HepG2 (cell line): ENCODE measurements around the gene DQX1. TPM values are rescaled to one million over a fixed set of nuclear protein-coding genes. Genes with fewer than 3 reads are reported as not detected.

Source experiments
- BRCA1 ChIP-seq: sonication (generic); formaldehyde crosslinking; IDR thresholded peaks from 2 replicates; pipeline ENCODE4 v1.4.0; 2020; ENCODE audit warnings: missing genetic modification reagents
- CCDC6 ChIP-seq: sonication (generic); formaldehyde crosslinking; IDR thresholded peaks from 2 replicates; pipeline ENCODE4 v1.8.1; 2022; ENCODE audit warnings: mild to moderate bottlenecking, missing genetic modification reagents, moderate library complexity
- FLYWCH1 ChIP-seq: sonication (generic); formaldehyde crosslinking; IDR thresholded peaks from 2 replicates; pipeline ENCODE4 v1.8.1; 2023; ENCODE audit warnings: mild to moderate bottlenecking, missing genetic modification reagents
- FOXC1 ChIP-seq: sonication (generic); formaldehyde crosslinking; IDR thresholded peaks from 2 replicates; pipeline ENCODE4 v1.8.0; 2022; ENCODE audit warnings: mild to moderate bottlenecking, missing genetic modification reagents, borderline replicate concordance
- HES4 ChIP-seq: sonication (generic); formaldehyde crosslinking; IDR thresholded peaks from 2 replicates; pipeline ENCODE4 v1.9.0; 2021; ENCODE audit warnings: mild to moderate bottlenecking, missing genetic modification reagents, borderline replicate concordance
- HINFP ChIP-seq: sonication (generic); formaldehyde crosslinking; IDR thresholded peaks from 2 replicates; pipeline ENCODE4 v1.4.0; 2020; ENCODE audit warnings: low read depth, mild to moderate bottlenecking, missing genetic modification reagents
- HNRNPL ChIP-seq: fragments of 200-400 bp; formaldehyde crosslinking; IDR thresholded peaks from 2 replicates; pipeline ENCODE4 v1.6.1; 2017; ENCODE audit warnings: mild to moderate bottlenecking, low read depth, low read length
- KDM6A ChIP-seq: IDR thresholded peaks from 2 replicates; pipeline ENCODE4 v1.6.1; 2016; ENCODE audit warnings: low read depth
- NFKB2 ChIP-seq: sonication (generic); formaldehyde crosslinking; IDR thresholded peaks from 2 replicates; pipeline ENCODE4 v1.4.0; 2020; ENCODE audit warnings: missing genetic modification reagents, borderline replicate concordance
- NFRKB ChIP-seq: fragments of 450-650 bp; IDR thresholded peaks from 2 replicates; pipeline ENCODE4 v1.6.1; 2017
- NR2F6 ChIP-seq, 2 experiments: IDR thresholded peaks; 2 replicates each; pipeline ENCODE4 v1.6.1; 2016; ENCODE audit warnings: antibody characterized with exemption in 1 of 2, mild to moderate bottlenecking in 1 of 2
- PAWR ChIP-seq: sonication (generic); formaldehyde crosslinking; IDR thresholded peaks from 2 replicates; pipeline ENCODE4 v1.4.0; 2020; ENCODE audit warnings: missing genetic modification reagents, mild to moderate bottlenecking, borderline replicate concordance
- PCBP1 ChIP-seq: fragments of 200-400 bp; formaldehyde crosslinking; IDR thresholded peaks from 2 replicates; pipeline ENCODE4 v1.6.1; 2017; ENCODE audit warnings: mild to moderate bottlenecking, low read depth, low read length, borderline replicate concordance
- PHF20 ChIP-seq: sonication (generic); formaldehyde crosslinking; IDR thresholded peaks from 2 replicates; pipeline ENCODE4 v1.5.0; 2020; ENCODE audit warnings: mild to moderate bottlenecking, missing genetic modification reagents
- SALL1 ChIP-seq: sonication (generic); formaldehyde crosslinking; IDR thresholded peaks from 2 replicates; pipeline ENCODE4 v1.8.0; 2022; ENCODE audit warnings: mild to moderate bottlenecking, missing genetic modification reagents
- SAP130 ChIP-seq: IDR thresholded peaks from 2 replicates; pipeline ENCODE4 v1.6.1; 2016; ENCODE audit warnings: low read depth
- SMAD9 ChIP-seq: sonication (generic); formaldehyde crosslinking; IDR thresholded peaks from 2 replicates; pipeline ENCODE4 v1.5.1; 2020; ENCODE audit warnings: mild to moderate bottlenecking, missing genetic modification reagents
- SRSF1 ChIP-seq: fragments of 200-400 bp; formaldehyde crosslinking; optimal IDR thresholded peaks from 2 replicates; pipeline ENCODE3; 2017; ENCODE audit warnings: mild to moderate bottlenecking, low read depth, low read length, moderate library complexity
- TGIF2 ChIP-seq: IDR thresholded peaks from 2 replicates; pipeline ENCODE4 v1.6.1; 2016; ENCODE audit warnings: control low read depth, missing compliant biosample characterization
- THAP9 ChIP-seq: sonication (generic); formaldehyde crosslinking; IDR thresholded peaks from 2 replicates; pipeline ENCODE4; 2020; ENCODE audit warnings: missing genetic modification reagents, mild to moderate bottlenecking, borderline replicate concordance
- ZNF18 ChIP-seq: sonication (generic); formaldehyde crosslinking; IDR thresholded peaks from 2 replicates; pipeline ENCODE4 v1.8.0; 2022; ENCODE audit warnings: mild to moderate bottlenecking, missing genetic modification reagents; ENCODE audit not compliant: insufficient replicate concordance
- ZNF577 ChIP-seq: sonication (generic); formaldehyde crosslinking; IDR thresholded peaks from 2 replicates; pipeline ENCODE4 v1.4.0; 2020; ENCODE audit warnings: mild to moderate bottlenecking, low read depth, missing genetic modification reagents, borderline replicate concordance
- ZNF740 ChIP-seq: sonication (generic); formaldehyde crosslinking; IDR thresholded peaks from 2 replicates; pipeline ENCODE4 v1.4.0; 2020; ENCODE audit warnings: missing genetic modification reagents
- ZNF768 ChIP-seq: sonication (generic); formaldehyde crosslinking; IDR thresholded peaks from 2 replicates; pipeline ENCODE4 v1.4.0; 2020; ENCODE audit warnings: missing genetic modification reagents
- polyA plus RNA-seq, 8 experiments: library from polyadenylated mRNA; depleted of rRNA in 3 of 8; stranded (reverse) in 7 of 8; unstranded in 1 of 8; fragments of >200 nt; fragmentation: Illumina TruSeq in 4 of 8; extraction: Trizol in 4 of 8; gene quantifications; 2 replicates each; pipeline versions ENCODE4 v1.2.1 to v1.2.3, GENCODE V29; 2011 to 2016; ENCODE audit warnings: low read depth in 4 of 8, missing spikeins in 1 of 8, mixed read lengths in 1 of 8; ENCODE audit not compliant: insufficient read depth in 1 of 8
- total RNA-seq, 5 experiments: library from RNA; depleted of rRNA; stranded (reverse); fragments of >200 nt; fragmentation: Illumina TruSeq; extraction: Trizol; gene quantifications; 2 replicates each; pipeline ENCODE4 v1.2.3, GENCODE V29; 2016; ENCODE audit warnings: low read depth in 1 of 5

DQX1 gene
- total and polyA plus RNA-seq, 2 of the 13 experiments (the other 11 are each of a cell fraction or from before 2014, with no cell fraction given), result 27.6 to 89.8 TPM

GRCh38 chr2:74507926-74508520 lies 18.0 kb downstream of the DQX1 start (continued):
- peak; percentile 9; the same call in 1 of the 2 replicates for TF ChIP-seq ZNF740
- TF ChIP-seq PAWR (CRISPR knock-in tag), result no peak
- TF ChIP-seq HINFP (CRISPR knock-in tag), result 0 out of 2 replicates have a peak, but pooled peaks have one; percentile 41
- no peak; the same call in 1 of the 2 replicates for TF ChIP-seq SAP130
- TF ChIP-seq SMAD9 (CRISPR knock-in tag), result 0 out of 2 replicates have a peak, but pooled peaks have one; percentile 10
- 0 out of 2 replicates have a peak, but pooled peaks have one; percentile 2 for TF ChIP-seq BRCA1 (CRISPR knock-in tag)
- TF ChIP-seq FOXC1 (CRISPR knock-in tag), result 0 out of 2 replicates have a peak, but pooled peaks have one; percentile 4
- no peak for TF ChIP-seq ZNF768 (CRISPR knock-in tag)
- TF ChIP-seq SALL1 (CRISPR knock-in tag), result no peak
- TF ChIP-seq ZNF577 (CRISPR knock-in tag), result no peak
- no peak for TF ChIP-seq NFKB2
- TF ChIP-seq NR2F6 (IDR thresholded peaks at IDR 0.05), result 0 out of 2 replicates have a peak, but pooled peaks have one; percentile 5
- TF ChIP-seq NR2F6 (CRISPR knock-in tag; IDR thresholded peaks at IDR 0.05), result no peak
- 0 out of 2 replicates have a peak, but pooled peaks have one; percentile 16 for TF ChIP-seq PCBP1
- no peak for TF ChIP-seq CCDC6 (CRISPR knock-in tag)
- TF ChIP-seq SRSF1, result peak; percentile 54
- no peak for TF ChIP-seq TGIF2 (CRISPR knock-in tag)
- no peak for TF ChIP-seq FLYWCH1 (CRISPR knock-in tag)
- TF ChIP-seq ZNF18, result peak; percentile 40
- TF ChIP-seq KDM6A, result no peak
- 0 out of 2 replicates have a peak, but pooled peaks have one; percentile 3 for TF ChIP-seq HNRNPL
- TF ChIP-seq HES4, result 0 out of 2 replicates have a peak, but pooled peaks have one; percentile 54
- TF ChIP-seq PHF20 (CRISPR knock-in tag), result no peak
- TF ChIP-seq NFRKB, result no peak
- TF ChIP-seq THAP9, result no peak
